Breast epithelium (tissue), 4 donors: ENCODE results near the gene COG3. TPM values are rescaled to one million over a fixed set of nuclear protein-coding genes. Genes with fewer than 3 reads are reported as not detected.
"Not testable (repeated sequence)": the region's sequence is repeated elsewhere in the genome, so short reads cannot be mapped to it uniquely, and the experiment has no call there.

Source experiments
- DNase-seq, 2 donors: peaks; one replicate each; pipeline ENCODE4 v3.0.0-alpha.2; 2019; ENCODE audit warnings: low spot score in 2 of 2
- H3K27ac ChIP-seq, 2 donors: fragments of 200-600 bp; sonication (generic) in 1 of 2; one replicate each; pipeline ENCODE4 v1.5.1; 2016 to 2019; ENCODE audit warnings: mild to moderate bottlenecking in 1 of 2
- H3K27me3 ChIP-seq, 2 donors: fragments of 200-600 bp; sonication (generic) in 1 of 2; one replicate each; pipeline versions ENCODE4 v1.5.1 to v1.6.0; 2017 to 2019; ENCODE audit warnings: control low read depth in 1 of 2, mild to moderate bottlenecking in 1 of 2
- H3K36me3 ChIP-seq: fragments of 200-600 bp; one replicate; pipeline ENCODE4 v1.5.1; 2019
- H3K4me1 ChIP-seq, 2 donors: fragments of 200-600 bp; sonication (generic); one replicate each; pipeline ENCODE4 v1.5.1; 2016 to 2019; ENCODE audit warnings: control low read depth in 1 of 2
- H3K4me3 ChIP-seq, 3 donors: fragments of 200-600 bp; sonication (generic); 1 replicate in 2 of 3; 2 replicates in 1 of 3; pipeline ENCODE4 v1.5.1; 2016 to 2019; ENCODE audit warnings: mild to moderate bottlenecking in 3 of 3, moderate library complexity in 2 of 3
- H3K9me3 ChIP-seq, 2 donors: fragments of 200-600 bp; sonication (generic) in 1 of 2; one replicate each; pipeline ENCODE4 v1.5.1; 2016 to 2019; ENCODE audit warnings: control low read depth in 1 of 2
- POLR2A ChIP-seq: fragments of 450-650 bp; IDR thresholded peaks from one replicate; pipeline ENCODE4 v1.6.1; 2016; ENCODE audit warnings: antibody characterized with exemption, mild to moderate bottlenecking, moderate library complexity
- POLR2AphosphoS5 ChIP-seq, 3 donors: sonication (generic); formaldehyde crosslinking; IDR thresholded peaks; one replicate each; pipeline ENCODE4 v1.6.1; 2017; ENCODE audit warnings: antibody characterized with exemption in 3 of 3
- intact Hi-C: fragments of 100-400 bp; cut with DNase I; formaldehyde crosslinking; loops from one replicate; pipeline ENCODE4 v1.15.1; 2023; ENCODE audit warnings: low total_unique reads
- total RNA-seq, 3 donors: library from RNA; depleted of rRNA; stranded (reverse); fragments of >200 nt; gene quantifications; one replicate each; pipeline ENCODE4 v1.1.0, GENCODE V29; 2016
- TF ChIP-seq, protein P1 (sequence below), 3 donors: fragments of 450-650 bp; IDR thresholded peaks; one replicate each; pipeline ENCODE4 v1.5.1; 2016 to 2017; ENCODE audit warnings: antibody characterized with exemption in 3 of 3, mild to moderate bottlenecking in 3 of 3, moderate library complexity in 3 of 3

COG3 gene
- total RNA-seq, 3 donors from 2014 or later: 30.4 to 45.1 (median 39.7) TPM

DNA sequence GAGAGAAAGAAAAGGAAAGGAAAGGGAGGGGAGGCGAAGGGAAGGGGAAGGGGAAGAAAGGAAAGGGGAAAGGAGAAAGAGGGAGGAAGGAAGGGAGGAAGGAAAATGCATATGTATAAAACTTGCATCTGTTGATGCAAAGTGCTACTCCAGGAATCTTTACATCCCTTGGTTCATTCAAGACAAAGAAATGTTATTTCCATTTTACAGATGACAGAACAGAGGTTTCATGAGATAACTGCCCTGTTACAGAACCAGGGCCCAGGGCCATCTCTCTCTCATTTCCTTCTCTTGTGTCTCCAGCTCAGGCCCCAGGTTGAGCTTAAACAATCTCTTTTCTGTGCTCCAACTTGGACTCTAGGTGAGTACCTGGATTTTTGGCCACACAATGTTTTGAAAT is 44.8 kb upstream of the COG3 start:
- DNase-seq: no peak
- H3K27ac ChIP-seq: no peak overlapping the region
- TF ChIP-seq POLR2A (no peak), POLR2AphosphoS5 (IDR thresholded peaks at IDR 0.05) (no peak)
- TF ChIP-seq, protein P1, sequence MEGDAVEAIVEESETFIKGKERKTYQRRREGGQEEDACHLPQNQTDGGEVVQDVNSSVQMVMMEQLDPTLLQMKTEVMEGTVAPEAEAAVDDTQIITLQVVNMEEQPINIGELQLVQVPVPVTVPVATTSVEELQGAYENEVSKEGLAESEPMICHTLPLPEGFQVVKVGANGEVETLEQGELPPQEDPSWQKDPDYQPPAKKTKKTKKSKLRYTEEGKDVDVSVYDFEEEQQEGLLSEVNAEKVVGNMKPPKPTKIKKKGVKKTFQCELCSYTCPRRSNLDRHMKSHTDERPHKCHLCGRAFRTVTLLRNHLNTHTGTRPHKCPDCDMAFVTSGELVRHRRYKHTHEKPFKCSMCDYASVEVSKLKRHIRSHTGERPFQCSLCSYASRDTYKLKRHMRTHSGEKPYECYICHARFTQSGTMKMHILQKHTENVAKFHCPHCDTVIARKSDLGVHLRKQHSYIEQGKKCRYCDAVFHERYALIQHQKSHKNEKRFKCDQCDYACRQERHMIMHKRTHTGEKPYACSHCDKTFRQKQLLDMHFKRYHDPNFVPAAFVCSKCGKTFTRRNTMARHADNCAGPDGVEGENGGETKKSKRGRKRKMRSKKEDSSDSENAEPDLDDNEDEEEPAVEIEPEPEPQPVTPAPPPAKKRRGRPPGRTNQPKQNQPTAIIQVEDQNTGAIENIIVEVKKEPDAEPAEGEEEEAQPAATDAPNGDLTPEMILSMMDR (IDR thresholded peaks at IDR 0.05): no peak

DNA sequence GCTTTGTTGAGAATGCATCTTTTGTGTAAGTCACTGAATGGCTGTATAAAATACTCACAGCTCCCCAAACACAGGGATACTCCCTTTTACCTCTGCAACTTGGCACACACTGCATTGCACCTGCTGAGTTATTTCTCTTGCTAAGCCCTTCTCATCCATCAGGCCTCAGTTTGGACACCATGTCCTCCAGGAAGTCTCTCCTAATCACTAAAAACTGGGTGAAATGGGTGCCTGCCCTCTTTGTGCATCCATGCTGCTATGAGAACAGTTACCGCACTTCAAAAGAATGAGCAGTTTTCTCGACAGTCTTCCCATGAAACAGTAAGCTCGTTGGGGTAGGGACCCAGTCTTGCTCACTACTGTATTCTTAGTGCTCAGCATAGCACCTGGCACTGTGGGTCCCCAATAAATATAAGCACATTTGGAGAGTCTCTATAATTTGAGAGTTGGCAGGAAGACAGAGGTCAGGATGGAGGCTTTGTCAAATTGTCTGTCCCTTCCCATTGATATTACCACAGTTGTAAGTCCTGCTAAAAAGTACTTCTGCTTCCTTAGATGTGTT is 41.9 kb upstream of the COG3 start:
- no peak for DNase-seq
- Histone ChIP-seq H3K9me3 (no peaks in the 10 kb centered on the region), H3K4me3 (no peak overlapping the region), H3K27me3 (no peaks in the 10 kb centered on the region), H3K4me1 (no peaks in the 10 kb centered on the region), H3K27ac (no peak overlapping the region), H3K36me3 (no peaks in the 10 kb centered on the region)
- no peak for TF ChIP-seq POLR2A
- intact Hi-C loops: no loop called here

More for the DNA sequence above, 44.8 kb upstream of the COG3 start:
- Histone ChIP-seq H3K36me3 (no peaks in the 10 kb centered on the region), H3K4me3 (no peak overlapping the region), H3K9me3 (no peaks in the 10 kb centered on the region), H3K27me3 (no peaks in the 10 kb centered on the region), H3K4me1 (peaks cover 3 to 6% of the 10 kb centered on the region in 2 donors)
- intact Hi-C loops: loop anchor here (5.0 kb wide), 1 partner anchor 47 kb away; no protein-coding TSS in a partner anchor

DNA sequence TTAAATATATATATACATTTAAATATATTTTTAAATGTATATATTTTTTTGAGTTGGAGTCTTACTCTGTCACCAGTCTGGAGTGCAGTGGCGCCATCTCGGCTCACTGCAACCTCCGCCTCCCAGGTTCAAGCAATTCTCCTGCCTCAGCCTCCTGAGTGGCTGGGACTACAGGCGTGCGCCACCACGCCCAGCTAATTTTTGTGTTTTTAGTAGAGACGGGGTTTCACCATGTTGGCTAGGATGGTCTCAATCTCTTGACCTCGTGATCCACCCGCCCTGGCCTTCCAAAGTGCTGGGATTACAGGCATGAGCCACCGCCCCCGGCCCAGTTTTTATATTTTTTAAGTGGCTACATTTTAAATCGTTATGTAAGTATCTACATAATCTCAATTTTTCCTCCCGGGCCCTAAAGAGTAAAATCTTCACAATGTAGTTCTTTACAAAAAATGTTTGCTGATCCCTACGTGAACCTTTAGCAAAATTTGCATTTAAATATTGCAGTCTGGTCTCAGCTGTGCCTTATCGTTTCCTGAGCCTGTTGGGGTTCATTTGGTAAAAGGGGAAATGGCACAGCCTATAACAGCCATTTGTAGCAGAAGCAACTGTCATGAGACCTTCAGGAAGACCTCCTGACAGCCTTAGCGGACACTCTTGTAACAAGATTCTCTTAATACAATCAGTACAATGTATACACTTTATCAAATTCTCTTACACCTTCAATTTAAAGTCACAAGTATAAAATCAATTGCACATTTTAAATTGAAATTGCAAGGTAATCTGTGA is 38.5 kb upstream of the COG3 start:
- H3K36me3 ChIP-seq, H3K4me1 ChIP-seq, intact Hi-C loops, H3K4me3 ChIP-seq, H3K9me3 ChIP-seq, H3K27me3 ChIP-seq, DNase-seq, H3K27ac ChIP-seq: not testable (repeated sequence)

DNA sequence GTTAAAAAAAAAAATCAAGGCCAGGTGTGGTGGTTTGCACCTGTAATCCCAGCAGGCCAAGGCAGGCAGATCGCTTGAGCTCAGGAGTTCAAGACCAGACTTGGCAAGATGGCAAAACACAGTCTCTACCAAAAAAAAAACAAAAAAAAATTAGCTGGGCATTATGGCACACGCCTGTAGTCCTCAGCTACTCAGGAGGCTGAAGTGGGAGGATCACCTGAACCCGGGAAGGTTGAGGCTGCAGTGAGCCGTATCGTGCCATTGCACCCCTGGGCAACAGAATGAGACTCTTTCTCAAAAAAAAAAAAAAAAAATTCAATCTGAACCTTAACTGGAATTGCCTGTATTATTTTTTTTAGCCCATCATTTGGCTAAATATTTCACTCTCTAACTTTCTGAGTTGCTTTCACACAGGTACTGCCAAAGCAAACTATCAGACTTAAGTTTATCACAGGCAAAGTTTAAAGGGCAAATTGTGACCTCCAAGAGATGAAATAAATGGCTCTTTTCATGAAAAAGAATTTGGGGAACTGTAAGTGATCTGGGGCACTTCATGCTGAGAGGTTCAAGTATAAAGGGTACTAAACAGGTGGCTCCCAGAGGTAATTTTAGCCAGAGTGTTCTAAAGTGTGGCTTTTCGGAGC is 31.9 kb upstream of the COG3 start:
- Histone ChIP-seq H3K4me3 (no peak overlapping the region), H3K36me3 (no peaks in the 10 kb centered on the region), H3K27me3 (no peaks in the 10 kb centered on the region), H3K9me3 (no peaks in the 10 kb centered on the region), H3K27ac (no peak overlapping the region), H3K4me1 (no peaks in the 10 kb centered on the region)
- no peak for DNase-seq
- intact Hi-C loops: no loop called here
- no peak for TF ChIP-seq POLR2A
- TF ChIP-seq POLR2AphosphoS5 (IDR thresholded peaks at IDR 0.05): no peak
- TF ChIP-seq, protein P1 (IDR thresholded peaks at IDR 0.05): no peak

DNA sequence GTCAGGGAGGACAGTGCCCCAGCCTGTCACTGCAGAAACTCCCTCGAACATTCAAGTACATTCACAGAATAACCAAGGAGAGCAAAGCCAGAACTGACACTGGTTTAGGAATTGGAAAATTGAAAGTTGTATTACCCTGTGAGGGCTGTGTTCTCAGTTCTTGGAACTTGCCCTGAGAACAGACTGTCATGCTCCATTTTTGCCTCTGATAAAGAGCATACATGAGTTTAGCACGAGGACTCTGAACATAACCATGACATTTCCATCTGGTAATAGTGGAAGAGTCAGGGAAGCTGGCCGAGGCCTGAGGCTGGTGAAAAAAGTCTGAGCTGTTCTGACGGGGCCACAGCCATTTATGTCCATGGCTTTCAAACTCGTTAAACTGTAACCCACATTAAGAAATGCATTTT is 31.4 kb upstream of the COG3 start:
- DNase-seq: no peak
- Histone ChIP-seq H3K27ac (no peak overlapping the region), H3K36me3 (no peaks in the 10 kb centered on the region), H3K27me3 (no peaks in the 10 kb centered on the region), H3K4me3 (no peak overlapping the region), H3K9me3 (no peaks in the 10 kb centered on the region), H3K4me1 (no peaks in the 10 kb centered on the region)
- TF ChIP-seq POLR2A: no peak
- TF ChIP-seq, protein P1 (IDR thresholded peaks at IDR 0.05): no peak
- TF ChIP-seq POLR2AphosphoS5 (IDR thresholded peaks at IDR 0.05): no peak
- intact Hi-C loops: no loop called here
